Stimulated activated CD8-positive, alpha-beta memory T cell treated with anti-CD3 and anti-CD28 coated beads, Interleukin-15, amount 100 ng/mL, for 4 hours (primary cell): ENCODE data around the gene FAM193B.
"Not testable (repeated sequence)": the region's sequence is repeated elsewhere in the genome, so short reads cannot be mapped to it uniquely, and the experiment has no call there.

Source experiments
- DNase-seq, 2 donors: peaks; one replicate each; pipeline ENCODE4 v3.0.0-alpha.2; 2020; ENCODE audit warnings: low read depth in 2 of 2

FAM193B gene

DNA sequence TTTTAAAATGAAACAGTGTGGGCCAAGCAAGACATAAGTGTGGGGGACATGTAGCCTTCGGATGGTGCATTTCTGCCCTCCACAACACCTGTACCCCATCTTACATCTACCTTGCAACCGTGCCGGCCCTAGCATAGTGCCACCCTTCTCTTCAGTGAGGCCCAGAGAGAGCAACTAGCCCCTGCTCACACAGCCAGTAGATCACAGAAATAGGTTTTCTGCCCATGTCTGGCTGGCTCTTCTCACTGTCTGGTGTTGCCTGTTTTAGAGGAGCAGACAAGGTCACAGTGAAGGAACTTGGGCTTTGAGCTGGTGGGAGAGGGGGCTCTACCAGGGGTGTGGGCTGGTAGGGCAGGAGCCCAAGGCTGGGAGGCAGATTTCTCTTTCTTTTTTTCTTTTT, 68.1 kb downstream of the FAM193B start:
- no peak for DNase-seq

DNA sequence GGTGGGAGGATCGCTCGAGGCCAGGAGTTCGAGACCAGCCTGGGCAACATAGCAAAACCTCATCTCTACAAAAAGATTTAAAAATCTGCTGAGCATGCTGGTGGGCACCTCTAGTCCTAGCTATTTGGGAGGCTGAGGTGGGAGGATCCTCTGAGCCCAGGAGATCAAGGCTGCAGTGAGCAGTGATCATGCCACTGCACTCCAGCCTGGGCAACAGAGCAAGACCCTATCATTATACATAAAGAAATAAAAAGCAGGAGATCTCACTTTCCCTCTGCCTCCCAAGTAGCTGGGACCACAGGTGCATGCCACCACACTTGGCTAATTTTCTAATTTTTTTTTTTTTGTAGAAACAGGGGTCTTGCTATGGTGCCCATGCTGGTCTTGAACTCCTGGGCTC, 68.6 kb downstream of the FAM193B start:
- DNase-seq, result not testable (repeated sequence)

DNA sequence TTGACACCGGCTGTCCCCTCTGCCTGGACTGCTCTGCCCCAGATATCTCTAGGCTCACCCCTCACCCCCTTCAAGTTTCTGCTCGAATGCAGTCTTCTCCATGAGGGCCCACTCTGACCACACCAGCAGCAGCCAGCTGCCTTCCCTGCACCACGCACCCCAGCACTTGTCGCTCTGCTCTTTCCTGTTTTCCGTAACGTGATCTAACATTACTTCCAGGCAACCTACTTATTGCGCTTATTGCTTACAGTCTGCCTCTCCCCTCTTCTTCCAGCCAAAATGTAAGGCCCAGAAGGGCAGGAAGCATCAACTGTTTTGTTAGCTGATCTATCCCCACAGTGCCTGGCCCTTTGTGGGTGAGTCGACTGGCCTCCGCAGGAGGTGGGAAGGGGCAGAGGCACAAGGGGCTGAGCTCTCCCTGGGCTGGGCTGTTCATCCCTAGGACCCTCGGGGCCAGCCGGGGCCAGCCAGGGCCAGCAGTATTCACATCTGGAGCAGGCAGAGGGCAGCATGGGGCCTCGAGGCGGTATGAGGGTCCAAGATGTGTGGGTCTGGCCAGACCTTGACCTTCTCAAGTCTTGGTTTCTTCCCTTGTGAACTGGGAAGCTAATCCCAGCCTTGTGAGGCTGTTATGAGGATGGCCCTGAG, 69.3 kb downstream of the FAM193B start:
- DNase-seq, result no peak

DNA sequence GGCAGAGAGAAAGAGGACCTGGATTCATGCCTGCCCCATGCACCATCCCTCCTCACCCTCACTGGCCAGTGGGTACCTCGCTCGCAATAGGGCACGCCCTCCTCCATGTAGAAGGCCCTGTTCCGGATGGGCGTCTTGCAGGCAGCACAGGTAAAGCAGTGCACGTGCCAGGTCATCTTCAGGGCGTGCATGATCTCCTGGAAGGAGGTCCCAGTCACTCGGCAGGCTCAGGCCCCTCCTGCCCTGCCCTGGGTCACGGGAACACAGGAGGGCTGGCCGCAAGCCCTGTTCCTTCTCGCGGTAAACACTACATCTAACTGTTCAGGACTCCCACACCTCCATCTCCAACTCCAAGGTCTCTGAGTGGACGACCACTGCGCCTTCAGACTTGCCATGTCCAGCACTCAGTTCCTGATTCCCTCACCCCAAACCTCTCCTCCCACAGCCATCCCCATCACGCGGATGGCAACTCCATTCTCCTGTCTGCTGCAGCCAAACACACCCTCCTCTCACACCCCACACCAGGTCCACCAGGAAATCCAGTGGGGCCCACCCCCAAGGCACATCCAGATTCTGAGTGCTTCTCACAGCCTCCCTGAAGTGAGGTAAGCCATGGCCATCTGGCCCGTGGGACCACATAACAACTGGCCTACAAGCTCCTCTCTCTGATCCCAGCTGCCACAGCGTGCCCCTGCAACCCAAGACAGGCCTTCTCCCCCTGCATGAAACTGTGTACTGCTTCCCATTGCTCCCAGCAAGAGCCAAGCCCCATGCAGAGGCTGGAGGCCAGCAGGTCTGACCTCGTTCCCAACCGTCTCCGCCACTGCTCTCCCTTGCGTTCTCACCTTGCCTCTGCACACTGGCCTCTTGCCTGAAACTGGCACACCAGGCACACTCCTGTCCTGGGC, 70.1 kb downstream of the FAM193B start:
- DNase-seq, result no peak

DNA sequence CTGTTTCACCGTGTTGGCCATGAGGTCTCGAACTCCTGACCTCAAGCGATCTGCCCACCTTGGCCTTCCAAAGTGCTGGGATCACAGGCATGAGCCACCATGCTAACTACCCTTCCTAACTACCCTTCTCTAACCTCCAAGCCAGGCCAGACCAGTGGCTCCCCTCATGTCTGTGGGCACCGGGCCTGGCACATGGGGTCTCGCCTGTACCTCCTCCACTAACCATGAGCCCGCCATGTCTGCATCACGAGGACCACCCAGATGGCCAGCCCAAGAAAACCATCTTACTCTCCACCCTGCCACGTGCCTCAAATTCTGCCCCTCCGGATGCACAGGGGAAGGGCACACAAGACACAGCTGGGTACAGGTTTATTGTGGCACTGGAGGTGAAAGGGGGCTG, 71.3 kb downstream of the FAM193B start:
- no peak for DNase-seq

DNA sequence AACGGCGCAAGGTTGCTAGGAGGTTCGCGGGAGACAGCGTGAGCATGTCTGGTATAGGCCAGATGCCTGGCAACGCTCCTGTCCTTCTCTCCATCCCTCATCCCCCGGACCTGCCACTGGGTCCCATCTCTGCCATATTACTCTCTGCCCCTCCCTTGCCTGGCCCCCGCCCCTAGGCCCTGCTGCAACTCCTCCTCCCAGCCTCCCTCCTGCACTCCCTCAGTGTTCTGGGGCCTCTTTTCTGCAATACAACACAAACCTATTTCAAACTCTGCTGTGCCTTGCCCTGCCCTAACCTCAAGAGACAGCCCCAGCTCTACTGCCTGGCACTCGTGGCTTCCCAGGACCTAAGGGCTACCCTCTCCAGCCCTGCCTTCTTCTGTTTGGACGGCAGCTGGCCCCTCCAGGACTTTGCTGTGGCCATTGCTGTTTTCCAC, 72.0 kb downstream of the FAM193B start:
- DNase-seq, result no peak

DNA sequence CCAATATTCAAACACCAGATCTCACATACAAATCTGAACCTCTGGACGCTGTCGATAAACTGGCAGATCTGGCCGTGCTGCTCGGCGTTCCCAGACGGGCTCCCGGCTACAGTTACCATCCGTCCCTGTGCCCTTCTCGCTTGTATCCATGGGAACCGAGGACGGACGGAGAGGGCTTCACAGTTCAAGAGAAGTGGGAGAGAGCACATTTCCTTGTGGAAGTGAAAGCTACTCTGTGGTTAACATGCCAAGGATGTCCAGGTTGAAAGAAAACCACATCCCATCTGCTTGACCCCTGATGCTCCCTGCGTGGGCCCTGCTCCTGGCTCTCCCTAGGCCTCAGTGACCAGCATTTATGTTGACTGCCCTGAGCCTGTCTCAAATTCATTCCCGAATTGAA, 74.6 kb downstream of the FAM193B start:
- DNase-seq, result no peak

DNA sequence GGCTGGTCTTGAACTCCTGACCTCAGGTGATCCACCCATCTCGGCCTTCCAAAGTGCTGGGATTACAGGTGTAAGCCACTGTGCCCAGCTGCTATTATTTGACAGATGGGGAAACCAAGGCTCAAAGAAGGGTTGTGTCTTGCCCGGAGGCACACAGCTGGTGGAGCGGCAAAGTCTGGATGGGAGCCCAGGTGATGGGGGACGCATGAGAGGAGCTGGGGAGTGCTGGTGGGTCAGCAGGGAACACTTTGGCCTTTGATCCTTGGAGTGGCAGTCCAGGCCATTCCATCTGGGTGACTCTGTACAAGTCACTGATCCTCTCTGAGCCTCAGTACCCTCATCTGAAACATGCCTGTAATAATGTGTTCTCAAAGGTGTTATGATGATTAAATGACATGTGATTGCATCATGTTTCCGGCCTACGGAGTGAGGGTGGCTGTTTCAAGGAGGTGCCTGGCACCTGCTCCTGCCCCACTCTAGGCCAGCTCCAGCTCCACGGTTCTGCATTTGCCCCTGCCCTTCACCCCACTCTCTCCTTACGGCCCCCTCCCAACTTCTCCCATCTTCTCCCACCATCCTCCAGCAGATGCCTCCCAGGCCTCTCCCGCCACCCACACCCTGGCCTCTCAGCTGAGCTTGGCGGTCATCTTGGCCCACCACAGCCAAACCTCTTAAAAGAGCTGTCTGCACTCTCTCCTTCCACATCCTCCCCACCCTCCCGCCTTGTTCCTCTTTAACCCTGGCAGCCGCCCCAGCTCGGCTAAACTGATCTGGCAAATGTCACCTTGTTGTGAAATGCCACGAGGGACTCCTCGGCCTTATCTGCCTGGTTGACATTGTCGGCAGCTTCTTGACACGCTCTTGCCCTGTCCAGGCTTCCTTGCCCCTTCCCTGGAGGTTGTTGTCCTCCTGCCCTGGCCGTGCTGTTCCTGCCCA, 75.4 kb downstream of the FAM193B start:
- DNase-seq, result peak in 1 of 2 donors; percentile 16

DNA sequence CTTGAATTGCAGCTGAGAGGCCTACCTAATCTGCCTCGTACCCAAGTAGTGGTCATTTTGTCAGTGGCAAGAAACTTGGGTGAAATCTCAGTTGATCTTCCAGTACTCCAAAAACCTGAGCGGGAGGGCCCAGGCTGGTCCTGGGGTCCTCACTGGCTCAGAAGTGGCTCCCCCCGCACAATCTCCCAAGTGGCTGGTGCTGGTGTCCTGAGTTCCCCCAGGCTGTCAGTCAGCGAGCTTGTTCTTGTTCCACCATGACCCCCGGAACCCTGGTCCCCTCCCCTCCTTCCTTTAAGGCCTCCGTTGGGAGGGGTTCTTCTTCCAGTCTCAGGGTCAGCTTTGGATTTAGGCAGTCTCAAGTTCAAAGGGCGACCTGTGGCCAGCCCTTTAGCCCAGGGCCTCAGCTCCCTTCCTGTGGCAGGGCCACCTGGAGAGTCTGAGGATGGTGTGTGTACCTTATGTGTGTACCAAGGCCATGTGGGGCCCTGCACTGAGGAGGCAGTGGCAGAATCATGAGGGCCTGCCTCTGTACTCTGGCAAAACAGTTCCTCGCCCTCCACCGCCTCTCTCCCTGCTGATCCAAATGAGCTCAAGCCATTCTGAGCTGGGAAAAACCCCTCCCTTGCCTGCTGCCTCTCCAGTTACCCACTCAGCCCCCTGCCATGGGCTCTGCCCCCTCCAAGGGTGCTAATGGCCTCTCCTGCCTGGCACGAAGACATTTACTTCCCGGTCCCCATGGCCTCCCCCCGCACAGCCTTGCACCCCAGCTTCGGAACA, 76.5 kb downstream of the FAM193B start:
- no peak for DNase-seq

DNA sequence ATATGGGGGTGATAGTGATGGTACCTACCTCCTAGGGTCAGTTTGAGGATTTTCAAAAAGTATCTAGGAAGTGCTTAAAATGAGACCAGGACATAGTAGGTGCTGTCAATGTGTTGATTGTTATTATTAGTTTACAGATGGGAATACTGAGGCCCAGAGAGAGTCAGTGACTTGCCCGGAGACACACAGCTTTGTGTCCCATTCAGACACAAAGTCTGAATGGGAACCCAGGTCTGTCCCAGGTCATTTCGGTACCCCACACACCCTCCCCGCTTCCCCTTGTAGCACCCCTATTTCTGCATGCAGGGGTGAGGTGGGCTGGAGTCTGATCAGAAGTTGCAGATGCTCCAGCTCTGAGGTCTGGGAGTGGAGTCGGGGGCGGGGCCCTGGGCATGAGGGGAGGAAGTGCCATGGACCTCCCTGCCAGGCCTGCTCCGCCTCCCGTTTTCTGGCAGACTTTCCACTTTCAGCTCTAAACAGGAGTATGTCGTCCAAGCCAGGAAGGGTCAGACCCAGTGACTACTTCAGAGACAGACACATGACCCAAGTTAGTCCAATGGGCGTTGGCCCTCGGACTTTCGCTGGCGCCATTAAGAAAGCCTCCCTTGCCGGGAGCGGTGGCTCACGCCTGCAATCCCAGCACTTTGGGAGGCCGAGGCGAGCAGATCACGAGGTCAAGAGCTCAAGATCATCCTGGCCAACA, 77.7 kb downstream of the FAM193B start:
- DNase-seq, result no peak

DNA sequence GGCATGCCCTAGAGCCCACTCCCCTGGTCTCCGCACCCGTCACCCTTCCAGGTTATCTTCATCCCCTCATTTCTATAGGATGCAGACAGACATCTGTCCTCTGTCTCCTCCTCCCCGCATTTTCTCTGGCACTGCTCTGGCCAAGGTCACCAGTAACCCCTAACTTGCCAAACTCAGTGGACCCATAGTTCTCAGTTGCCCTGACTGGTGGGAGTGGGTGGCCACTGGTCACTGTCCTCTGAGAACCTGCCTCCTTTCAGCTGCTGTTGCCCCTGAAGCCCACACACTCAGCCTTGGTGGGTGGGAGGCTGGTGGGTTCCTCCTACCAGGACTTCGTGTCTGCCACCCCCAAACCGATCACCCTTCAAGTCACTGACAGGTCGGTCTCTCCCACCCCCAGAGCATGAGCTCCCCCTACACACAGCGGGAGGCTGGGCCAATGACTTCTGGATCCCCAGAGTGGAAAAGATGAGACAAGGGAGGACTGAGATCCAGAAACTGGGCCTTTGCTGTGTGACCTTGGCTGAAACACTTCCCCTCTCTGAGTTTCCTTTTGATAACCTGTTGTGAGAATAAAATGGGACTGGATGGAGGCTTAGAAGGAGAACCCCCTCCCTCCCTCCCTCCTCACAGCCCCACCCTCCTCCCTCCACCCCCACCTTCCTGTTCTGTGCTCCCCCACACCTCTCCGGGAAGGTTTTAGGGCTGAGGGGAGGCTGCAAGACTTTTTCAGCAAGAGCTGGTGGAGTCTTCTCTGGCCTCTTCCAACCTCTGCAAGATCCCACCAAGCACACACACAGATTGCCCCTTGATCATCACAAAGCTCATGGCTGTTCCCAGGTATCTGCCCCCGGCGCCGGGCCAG, 78.6 kb downstream of the FAM193B start:
- peak in 1 of 2 donors; percentile 17 for DNase-seq

DNA sequence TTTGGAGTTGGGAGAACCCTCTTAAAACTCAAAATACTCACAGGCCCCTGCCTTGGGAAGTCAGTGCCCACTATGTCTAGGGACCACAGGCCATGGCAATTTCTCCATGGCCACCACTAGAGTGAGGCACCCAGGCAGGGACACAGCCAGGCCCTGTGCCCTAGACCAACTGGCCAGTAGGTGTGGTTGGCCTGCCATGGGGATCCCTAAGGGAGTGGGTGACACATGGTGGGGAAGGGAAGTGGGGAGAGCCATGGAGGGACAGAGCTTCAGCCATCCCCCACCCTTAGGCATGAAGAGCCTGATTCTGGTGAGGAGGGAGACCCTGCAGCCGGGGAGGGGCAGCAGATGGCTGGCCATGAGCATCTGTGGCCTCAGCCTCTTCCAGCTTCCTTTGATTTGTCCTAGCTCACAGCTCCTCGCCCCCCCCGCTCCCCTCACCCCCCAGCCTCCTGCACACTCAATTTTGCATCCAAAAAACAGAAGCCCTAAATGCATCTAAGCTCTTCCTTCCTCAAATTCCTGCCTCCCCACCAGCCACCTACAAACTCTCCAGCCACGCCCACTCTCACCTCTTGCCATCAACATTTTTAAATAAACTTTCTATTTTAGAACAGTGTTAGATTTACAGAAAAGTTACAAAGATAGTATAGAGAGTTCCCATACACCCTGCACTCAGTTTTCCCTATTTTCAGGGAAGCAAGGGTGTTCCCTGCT, 79.4 kb downstream of the FAM193B start:
- no peak for DNase-seq

DNA sequence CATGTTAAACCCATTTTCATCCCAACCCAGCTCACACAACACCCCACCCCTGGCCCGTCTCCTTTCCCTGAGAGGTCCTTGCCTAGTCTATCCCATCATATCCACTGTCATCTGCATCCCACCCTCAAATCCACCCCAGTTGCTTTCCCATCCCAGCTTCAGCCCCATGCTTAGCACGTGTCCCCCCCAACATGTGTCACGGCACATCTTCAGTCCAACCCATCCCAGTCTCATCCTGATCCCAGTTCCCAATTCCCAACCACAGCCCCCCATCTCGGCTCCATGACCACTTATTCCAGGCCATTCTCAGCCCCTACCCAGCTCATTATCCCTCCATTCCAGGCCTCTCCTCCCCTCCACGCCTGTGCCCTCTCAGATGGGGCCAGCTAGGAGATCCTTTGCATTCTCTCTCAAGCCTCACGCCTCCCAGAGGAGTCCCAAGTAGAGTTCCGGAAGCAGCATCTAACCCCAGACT, 80.3 kb downstream of the FAM193B start:
- DNase-seq, result no peak

DNA sequence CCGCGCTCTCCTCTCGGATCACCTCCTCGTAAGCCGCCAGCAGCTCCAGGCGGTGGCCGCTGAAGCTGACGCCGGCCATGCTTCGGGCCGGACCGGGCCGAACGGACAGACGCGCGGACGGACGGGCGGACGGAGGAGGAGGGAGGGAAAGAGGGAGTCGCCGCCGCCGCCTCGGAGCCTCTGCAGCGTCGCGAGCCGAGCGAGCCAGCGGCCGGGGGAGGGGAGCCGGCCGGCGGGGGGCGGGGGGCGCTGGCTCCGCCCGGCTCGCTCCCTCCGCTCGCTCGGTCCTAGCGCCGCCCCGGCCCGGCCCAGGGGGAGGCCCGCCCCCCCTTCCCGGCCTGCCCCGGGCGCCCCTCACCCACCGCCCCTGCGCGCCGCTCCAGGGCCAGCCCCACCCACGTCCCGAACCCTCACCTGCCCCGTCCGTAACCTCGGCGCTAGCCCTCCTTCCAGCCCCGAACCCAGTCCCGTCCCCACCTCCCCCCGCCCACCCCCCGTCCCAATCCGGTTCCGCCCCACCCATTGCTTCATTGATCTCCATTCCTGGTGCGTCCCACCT, 80.8 kb downstream of the FAM193B start, which contains the start of gene DBN1:
TSS of gene DBN1 (minus strand) at position 192 of the 559 bp plus-strand sequence. CDS start at position 79, 113 bp downstream.
- DNase-seq, result peak in 1 of 2 donors; percentile 16

DNA sequence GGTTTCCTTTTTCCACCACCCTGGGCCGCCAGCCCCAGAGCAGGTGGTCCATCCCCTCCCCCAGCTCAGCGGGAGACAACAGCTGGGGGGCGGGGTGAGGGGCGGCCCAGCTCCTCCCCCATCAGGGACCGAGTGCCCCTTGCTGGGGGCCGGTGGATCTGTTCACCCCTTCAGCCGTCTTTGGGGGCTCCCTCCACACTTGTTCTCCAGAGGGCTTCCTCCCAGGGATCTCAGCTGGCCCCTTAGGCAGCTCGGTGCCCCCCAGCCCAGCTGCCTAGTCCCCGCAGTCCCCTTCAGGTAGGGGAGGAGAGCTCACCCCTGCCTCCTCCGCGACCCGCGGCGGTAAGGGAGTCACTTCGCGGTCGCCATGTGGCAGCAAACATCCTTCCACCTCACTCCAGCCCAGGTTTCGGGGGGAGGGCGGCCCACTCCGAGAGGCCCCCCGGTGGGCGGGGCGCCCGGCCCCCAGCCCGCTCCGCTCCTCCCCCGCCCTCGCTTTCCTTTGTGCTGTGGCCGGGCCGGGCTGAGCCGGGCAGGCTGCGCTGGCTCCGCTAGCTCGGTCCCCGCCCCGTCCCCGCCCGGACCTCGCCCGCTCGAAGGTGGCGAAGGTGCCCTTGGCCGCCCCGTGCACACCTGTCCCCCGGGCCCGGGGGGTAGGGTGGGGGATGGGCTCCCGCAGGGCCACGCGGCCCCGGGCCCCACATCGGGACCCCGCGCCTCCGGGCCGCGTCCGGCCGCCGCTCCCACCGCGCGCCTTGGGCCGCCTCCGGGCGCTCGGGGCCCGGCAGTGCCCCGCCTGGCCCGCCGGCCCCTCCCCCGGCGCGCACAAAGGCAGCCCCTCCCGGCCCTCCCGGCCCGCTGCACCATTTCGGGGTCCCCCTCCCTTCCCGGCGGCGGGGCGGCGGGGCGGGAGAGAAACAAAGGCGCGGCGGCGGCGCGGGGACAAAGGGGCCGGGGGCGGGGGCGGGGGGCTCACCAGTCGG, 81.6 kb downstream of the FAM193B start:
- peak; percentile 40 to 64 for DNase-seq

DNA sequence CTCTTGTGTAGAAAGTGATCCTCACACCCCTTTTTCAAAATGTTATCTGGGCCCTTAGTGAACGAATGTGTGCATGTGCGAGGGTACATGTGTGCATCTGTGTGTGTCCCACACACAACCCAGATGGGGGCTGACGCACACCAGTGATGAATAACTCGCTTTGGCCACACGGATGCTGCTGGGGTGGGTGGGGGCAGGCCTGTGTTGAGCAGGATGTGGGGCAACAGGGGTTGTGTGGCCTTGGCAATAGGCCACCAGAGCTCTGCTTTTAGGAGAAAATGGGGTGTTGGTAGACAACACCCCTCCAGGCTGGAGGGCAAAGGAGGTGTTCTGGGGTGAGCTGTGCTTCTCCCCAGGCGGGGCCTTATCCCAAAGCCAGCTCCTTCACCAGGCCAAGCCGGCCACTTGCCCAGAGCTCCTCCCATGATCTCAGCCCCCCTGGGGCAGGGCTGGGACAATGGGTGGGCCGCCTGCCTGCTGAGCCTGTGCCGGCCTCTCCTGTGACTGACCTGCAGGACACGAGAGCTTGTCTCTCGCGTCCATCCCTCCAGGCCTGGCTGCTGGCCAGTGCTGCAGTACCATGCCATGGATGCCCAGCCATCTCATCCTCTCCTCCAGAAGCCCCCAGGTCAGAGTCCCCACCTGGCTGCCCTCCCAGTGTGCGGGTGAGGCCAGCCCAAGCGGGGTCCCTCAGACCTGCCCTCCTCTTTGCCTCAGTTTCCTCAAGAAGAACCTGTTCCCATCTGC, 82.6 kb downstream of the FAM193B start:
- DNase-seq, result peak in 1 of 2 donors; percentile 51
